Mesodermal cell (in vitro differentiated cells): Measurements from ENCODE around the gene KRT7.

Experiments
- H3K27ac ChIP-seq: 2 replicates; pipeline ENCODE4 v1.7.0; 2013; ENCODE audit warnings: mild to moderate bottlenecking, low read depth, low read length, moderate library complexity; ENCODE audit not compliant: severe bottlenecking
- H3K36me3 ChIP-seq: 2 replicates; pipeline ENCODE4 v1.7.1; 2013; ENCODE audit warnings: mild to moderate bottlenecking, low read length, moderate library complexity; ENCODE audit not compliant: control insufficient read depth, insufficient read depth
- H3K4me1 ChIP-seq: one replicate; pipeline ENCODE4 v1.7.1; 2013; ENCODE audit warnings: mild to moderate bottlenecking, low read length; ENCODE audit not compliant: insufficient read depth, control insufficient read depth, poor library complexity, severe bottlenecking
- H3K4me3 ChIP-seq: 2 replicates; pipeline ENCODE4 v1.7.0; 2013; ENCODE audit warnings: low read length, control low read depth, mild to moderate bottlenecking; ENCODE audit not compliant: insufficient read depth, poor library complexity, severe bottlenecking; ENCODE audit errors: extremely low read depth
- H3K9me3 ChIP-seq: 2 replicates; pipeline ENCODE4 v1.7.1; 2013; ENCODE audit warnings: mild to moderate bottlenecking, low read length, moderate library complexity; ENCODE audit not compliant: control insufficient read depth
- WGBS, 2 experiments: methylation state at CpG; one replicate each; pipeline ENCODE4 v1.1.5; 2013; ENCODE audit warnings: missing lambda C conversion rate in 2 of 2; ENCODE audit not compliant: insufficient coverage in 2 of 2; 5-methylcytosine and 5-hydroxymethylcytosine counted together

The KRT7 gene

DNA sequence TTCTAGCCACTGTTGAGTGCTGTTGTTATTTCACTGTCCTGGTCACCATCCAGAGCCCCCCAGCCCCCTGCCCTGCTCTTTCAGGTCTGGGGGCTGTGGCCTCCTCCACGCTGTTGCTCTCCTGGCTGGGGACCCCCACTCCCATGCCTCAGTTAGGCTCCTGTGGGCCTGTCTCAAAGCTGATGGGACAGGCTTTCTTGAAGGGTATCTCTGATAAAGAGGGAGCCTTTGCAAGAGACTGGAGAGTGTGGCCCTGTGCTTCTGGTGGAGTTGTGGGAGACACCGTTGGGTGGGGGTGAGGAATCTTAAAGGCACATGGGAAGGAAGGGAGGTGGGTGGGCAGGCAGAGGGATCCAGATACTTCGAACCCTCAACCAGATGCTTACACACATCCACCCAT, 29.2 kb downstream of the KRT7 start:
- H3K4me3 ChIP-seq = no peak overlapping the region
- no peaks in the 10 kb centered on the region for H3K36me3 ChIP-seq
- H3K4me1 ChIP-seq = no peaks in the 10 kb centered on the region
- 85 to 100% methylated on average over 1 to 2 of the region's 3 CpGs for WGBS, 2 experiments
- H3K27ac ChIP-seq = no peak overlapping the region
- no peaks in the 10 kb centered on the region for H3K9me3 ChIP-seq

DNA sequence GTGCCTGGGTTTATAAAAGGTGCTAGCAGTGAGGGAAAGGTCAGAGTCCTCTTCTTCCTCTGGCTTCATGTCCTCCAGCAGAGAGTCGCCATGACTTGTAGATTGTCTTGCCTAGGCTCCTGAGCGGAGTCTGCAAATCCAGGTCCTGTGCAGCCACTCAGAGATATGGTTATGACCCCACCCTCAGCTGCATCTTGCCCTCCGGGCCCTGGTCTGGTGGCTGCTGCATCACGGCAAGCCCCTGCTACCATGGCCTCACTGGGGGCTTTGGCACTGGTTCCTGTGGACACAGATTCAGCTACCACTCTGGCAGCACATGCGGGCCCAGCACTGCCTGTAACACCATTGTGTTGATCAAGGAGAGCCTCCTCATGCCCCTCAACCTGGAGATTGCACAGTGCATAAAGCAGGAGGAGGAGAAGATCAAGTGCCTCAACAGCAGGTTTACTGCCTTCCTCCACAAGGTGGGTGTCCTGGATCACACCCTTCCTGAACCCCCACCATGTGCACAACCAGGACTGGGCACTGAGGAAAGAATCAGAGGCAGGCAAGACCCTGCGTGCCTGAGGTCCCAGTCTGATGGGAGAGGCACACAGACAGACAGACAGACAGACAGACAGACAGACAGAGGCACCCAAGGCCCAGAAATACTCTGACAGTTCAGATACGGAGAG, 30.9 kb downstream of the KRT7 start:
- H3K9me3 ChIP-seq = no peaks in the 10 kb centered on the region
- H3K4me3 ChIP-seq = no peak overlapping the region
- no peaks in the 10 kb centered on the region for H3K36me3 ChIP-seq
- WGBS, 2 experiments = 90 to 93% methylated on average over 6 to 7 of the region's 7 CpGs
- H3K27ac ChIP-seq = no peak overlapping the region
- no peaks in the 10 kb centered on the region for H3K4me1 ChIP-seq

DNA sequence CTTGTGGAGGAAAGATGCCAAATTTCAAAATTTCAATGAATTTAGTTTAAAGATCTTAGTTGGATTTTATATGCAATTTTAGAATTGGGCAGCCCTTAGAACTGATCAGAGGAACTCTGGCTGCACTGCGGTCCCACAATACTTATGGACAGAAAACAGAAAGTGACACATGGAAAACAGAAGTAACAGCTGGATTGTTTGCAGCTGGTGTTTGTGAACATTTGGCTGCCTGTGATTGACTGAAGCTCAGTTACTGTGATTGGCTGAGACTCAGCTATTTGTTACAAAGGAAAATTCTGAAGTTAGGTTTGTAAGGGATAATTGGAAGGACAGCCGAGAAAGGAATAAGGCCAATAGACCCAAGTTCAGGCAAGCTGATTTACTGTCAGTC, 31.4 kb downstream of the KRT7 start:
- no peak overlapping the region for H3K27ac ChIP-seq
- no peaks in the 10 kb centered on the region for H3K4me1 ChIP-seq

DNA sequence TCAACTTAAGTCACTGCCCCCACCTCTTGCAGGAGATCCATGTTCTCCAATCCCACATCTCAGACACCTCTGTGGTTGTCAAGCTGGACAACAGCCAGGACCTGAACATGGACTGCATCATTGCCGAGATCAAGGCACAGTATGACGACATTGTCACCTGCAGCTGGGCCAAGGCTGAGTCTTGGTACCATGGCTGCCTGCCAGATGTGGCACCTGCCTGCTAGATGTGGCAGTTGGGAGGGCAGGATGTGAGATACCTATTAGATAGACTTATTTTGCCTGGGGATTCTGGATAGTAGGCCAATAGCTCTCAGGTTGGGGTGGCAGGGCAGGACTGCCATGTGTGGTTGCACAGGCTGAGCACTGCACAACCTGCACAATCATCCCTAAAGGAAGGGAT, 33.5 kb downstream of the KRT7 start:
- WGBS, 2 experiments = 100% methylated on average over 2 of the region's 2 CpGs
- Histone ChIP-seq H3K4me3 (no peak overlapping the region), H3K9me3 (no peaks in the 10 kb centered on the region)

More for the DNA sequence above, 31.4 kb downstream of the KRT7 start:
- WGBS, 2 experiments = 96 to 100% methylated on average over 1 to 2 of the region's 2 CpGs
- H3K9me3 ChIP-seq = no peaks in the 10 kb centered on the region
- H3K36me3 ChIP-seq = no peaks in the 10 kb centered on the region
- H3K4me3 ChIP-seq = no peak overlapping the region

DNA sequence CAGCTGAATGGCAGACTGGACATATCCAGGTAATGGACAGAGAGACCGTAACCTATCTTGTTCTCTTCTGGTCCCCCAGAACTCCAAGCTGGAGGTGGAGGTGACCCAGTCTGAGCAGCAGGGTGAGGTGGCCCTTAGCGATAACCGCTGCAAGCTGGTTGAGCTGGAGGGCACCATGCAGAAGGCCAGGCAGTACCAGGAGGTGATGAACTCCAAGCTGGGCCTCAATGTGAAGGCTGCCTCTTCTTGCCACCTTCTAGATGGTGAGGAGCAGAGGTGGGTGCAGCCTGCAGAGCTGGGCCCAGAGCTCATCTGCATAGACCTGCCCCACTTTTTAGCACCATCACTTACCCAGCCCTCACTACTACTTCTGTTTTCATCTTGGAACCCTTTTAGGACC, 34.2 kb downstream of the KRT7 start:
- Histone ChIP-seq H3K27ac (no peak overlapping the region), H3K4me1 (no peaks in the 10 kb centered on the region), H3K4me3 (no peak overlapping the region), H3K36me3 (no peaks in the 10 kb centered on the region), H3K9me3 (no peaks in the 10 kb centered on the region)
- 56 to 61% methylated on average over 3 of the region's 3 CpGs for WGBS, 2 experiments

More for the DNA sequence above, 33.5 kb downstream of the KRT7 start:
- Histone ChIP-seq H3K4me1 (no peaks in the 10 kb centered on the region), H3K27ac (no peak overlapping the region), H3K36me3 (no peaks in the 10 kb centered on the region)

DNA sequence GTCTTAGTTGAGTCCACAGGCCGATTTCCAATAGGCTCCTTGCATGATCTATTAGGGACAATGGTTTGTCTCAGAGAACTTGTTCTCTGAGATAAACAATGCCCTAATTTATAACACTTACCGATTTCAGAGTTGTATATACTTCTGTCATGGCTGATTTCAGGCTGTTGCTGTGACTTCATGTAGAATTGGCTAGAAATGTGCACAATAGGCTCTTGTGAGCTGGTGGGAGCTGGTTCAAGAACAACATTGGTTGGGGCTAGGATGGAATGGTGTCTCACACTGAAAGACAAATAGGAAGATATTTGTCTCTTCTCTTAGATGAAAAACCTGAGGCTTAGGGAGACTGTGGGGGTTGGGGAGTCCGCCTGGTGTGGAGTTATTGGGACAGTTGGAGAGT, 34.7 kb downstream of the KRT7 start:
- H3K9me3 ChIP-seq = no peaks in the 10 kb centered on the region
- WGBS, 2 experiments = 70 to 71% methylated on average over 1 to 2 of the region's 3 CpGs
- H3K4me1 ChIP-seq = no peaks in the 10 kb centered on the region
- H3K4me3 ChIP-seq = no peak overlapping the region
- H3K27ac ChIP-seq = no peak overlapping the region
- H3K36me3 ChIP-seq = no peaks in the 10 kb centered on the region

DNA sequence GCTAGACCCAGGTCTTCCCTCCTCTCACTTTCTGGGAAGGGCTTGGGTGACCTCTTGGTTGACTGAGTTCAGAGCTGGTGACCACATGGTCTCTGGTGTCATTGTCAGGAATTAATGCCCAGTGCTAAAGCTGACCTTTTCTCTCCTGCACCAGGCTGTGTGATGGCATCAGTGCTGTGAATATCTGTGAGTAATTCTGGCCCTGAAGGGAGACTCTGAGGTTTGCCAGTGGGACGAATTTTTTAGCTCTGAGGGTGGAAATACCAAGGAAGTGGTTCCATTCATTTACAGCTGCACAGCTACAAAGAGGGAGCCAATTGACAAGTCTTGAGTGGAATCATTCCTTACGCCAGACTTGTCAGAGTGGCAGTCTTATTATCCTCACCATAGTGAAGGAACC, 35.2 kb downstream of the KRT7 start:
- no peaks in the 10 kb centered on the region for H3K9me3 ChIP-seq
- H3K4me1 ChIP-seq = no peaks in the 10 kb centered on the region
- 75 to 80% methylated on average over 1 of the region's 2 CpGs for WGBS, 2 experiments
- no peaks in the 10 kb centered on the region for H3K36me3 ChIP-seq
- no peak overlapping the region for H3K27ac ChIP-seq
- no peak overlapping the region for H3K4me3 ChIP-seq

DNA sequence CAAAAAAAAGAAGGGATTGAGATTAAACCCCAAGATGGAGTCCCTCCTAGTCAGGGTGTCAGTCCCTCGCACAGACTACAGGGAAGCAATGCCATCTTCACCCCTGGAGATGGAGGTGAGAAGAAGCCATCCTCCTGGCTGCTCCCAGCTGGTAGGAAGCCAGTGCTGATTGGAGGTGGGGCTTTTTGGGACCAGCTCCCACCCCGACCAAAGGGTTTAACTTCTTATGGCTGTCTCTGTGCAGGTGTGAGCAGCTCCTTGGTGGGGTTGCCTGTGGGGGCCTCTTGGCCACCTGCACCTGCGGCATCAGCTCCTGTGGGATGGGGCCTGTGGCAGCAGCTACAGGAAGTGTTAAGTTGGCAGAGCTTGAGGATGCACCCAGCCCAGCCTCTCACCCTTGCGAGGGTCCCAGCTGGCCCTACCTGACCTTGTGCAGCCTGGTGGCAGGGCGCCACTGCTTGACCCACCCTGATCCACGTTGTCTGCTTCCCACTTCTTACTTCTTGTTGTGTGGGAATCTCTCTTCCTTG, 37.6 kb downstream of the KRT7 start:
- Histone ChIP-seq H3K4me3 (no peak overlapping the region), H3K4me1 (no peaks in the 10 kb centered on the region), H3K9me3 (no peaks in the 10 kb centered on the region), H3K27ac (no peak overlapping the region), H3K36me3 (no peaks in the 10 kb centered on the region)
- WGBS, 2 experiments = 75 to 91% methylated on average over 4 to 6 of the region's 6 CpGs

DNA sequence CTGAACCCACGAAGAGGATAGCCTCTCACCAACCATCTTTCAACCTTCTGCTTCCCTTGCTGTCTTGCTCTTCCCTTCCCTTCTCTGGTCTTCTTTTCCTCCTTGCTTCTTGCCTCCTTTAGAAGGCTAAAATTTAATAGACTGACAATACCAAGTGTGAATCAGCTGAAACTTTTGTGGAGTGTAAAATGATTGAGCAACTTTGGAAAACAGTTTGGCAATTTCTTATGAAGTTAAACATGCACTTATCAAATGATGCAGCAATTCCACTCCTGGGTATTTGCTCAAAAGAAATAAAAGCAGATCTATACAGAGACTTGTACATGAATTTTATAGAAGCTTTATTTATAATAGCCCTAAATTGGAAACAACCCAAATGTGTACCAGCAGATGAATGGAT, 38.1 kb downstream of the KRT7 start:
- no peaks in the 10 kb centered on the region for H3K4me1 ChIP-seq
- no peaks in the 10 kb centered on the region for H3K9me3 ChIP-seq
- no peak overlapping the region for H3K27ac ChIP-seq
- WGBS, 2 experiments = 80% methylated on average over 1 of the region's 1 CpG; no CpG with 5 or more reads in 1 of the 2 experiments
- no peak overlapping the region for H3K4me3 ChIP-seq
- H3K36me3 ChIP-seq = no peaks in the 10 kb centered on the region

DNA sequence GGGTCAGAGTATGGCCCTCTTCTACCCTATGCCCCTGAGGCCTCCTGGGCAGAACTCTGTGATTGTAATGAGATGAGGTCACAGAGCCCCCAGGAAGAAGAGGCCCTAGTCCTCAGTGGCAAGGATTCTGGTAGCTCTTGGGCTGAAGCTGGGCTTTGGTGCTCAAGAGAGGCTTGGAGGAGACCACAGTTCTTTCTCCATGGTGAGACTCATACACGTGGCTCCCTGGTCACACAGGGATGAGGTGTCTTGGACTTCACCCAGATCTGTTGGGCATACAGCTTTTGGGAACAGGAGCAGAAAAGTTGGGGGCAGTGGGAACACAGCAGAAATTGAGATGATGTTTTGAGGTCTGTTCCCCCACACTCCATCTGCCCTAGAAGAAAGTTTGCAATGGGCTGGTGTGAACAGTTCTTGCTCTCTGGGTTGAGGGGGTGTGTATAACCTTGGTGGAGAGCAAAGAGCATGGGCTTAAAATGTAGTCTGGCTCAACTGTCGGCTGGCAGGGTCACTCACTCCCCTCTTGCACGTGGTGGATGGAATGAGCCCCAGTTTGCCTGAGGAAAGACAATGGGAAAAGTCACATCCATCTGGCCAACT, 41.6 kb downstream of the KRT7 start, which contains the start of gene KRT86:
TSS of gene KRT86 (plus strand) at position 125 of the 600 bp plus-strand sequence. CDS start 27,272 bp downstream, outside the sequence.
- 79 to 82% methylated on average over 3 of the region's 3 CpGs for WGBS, 2 experiments

DNA sequence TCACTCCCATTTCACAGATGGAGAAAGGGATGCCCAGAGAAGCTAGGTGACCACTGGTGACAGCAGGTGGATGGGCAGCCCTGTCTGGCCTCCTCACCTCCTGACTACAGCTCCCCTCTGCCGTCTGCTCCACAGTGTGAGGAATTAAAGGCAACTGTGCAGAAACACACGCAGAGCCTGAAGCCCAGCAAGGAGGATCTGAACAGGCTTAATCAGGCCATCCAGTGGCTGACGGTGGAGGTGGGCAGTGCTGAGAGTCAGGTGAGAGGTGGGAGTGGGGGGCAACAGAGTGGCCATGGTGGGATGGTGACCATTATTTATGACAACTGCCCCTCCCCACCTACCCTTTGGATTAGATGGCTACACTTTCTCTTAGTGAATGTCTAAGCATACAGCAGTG, 42.6 kb downstream of the KRT7 start:
- Histone ChIP-seq H3K9me3 (no peaks in the 10 kb centered on the region), H3K4me1 (peaks cover 9% of the 10 kb centered on the region)
- WGBS, 2 experiments = 78 to 93% methylated on average over 2 to 3 of the region's 3 CpGs

More for the DNA sequence above, 41.6 kb downstream of the KRT7 start, which contains the start of gene KRT86:
- H3K9me3 ChIP-seq = no peaks in the 10 kb centered on the region
- H3K4me1 ChIP-seq = peaks cover 5% of the 10 kb centered on the region
- no peak within 1 kb of the TSS for H3K4me3 ChIP-seq
- H3K27ac ChIP-seq = no peak within 1 kb of the TSS
- H3K36me3 ChIP-seq = no peaks in the 10 kb centered on the region

More for the DNA sequence above, 42.6 kb downstream of the KRT7 start:
- no peak overlapping the region for H3K27ac ChIP-seq
- H3K4me3 ChIP-seq = no peak overlapping the region
- H3K36me3 ChIP-seq = no peaks in the 10 kb centered on the region
